Endothelial cell (in vitro differentiated cells): ENCODE results near the gene DGLUCY. TPM values are rescaled to one million over a fixed set of nuclear protein-coding genes. Genes with fewer than 3 reads are reported as not detected.

Experiments
- DNase-seq: peaks from one replicate; pipeline ENCODE4 v3.0.0; 2021; ENCODE audit warnings: low spot score
- H3K27ac Mint-ChIP-seq: one replicate; pipeline ENCODE4 v1.8.0; 2021; ENCODE audit warnings: mixed read lengths, inconsistent platforms; ENCODE audit not compliant: unreplicated experiment
- H3K27me3 Mint-ChIP-seq: one replicate; pipeline ENCODE4 v1.8.0; 2021; ENCODE audit warnings: mild to moderate bottlenecking, moderate library complexity, mixed read lengths, inconsistent platforms; ENCODE audit not compliant: unreplicated experiment
- H3K36me3 Mint-ChIP-seq: one replicate; pipeline ENCODE4 v1.8.0; 2021; ENCODE audit warnings: mild to moderate bottlenecking, low read depth, mixed read lengths, inconsistent platforms; ENCODE audit not compliant: unreplicated experiment
- H3K4me1 Mint-ChIP-seq: one replicate; pipeline ENCODE4 v1.8.0; 2021; ENCODE audit warnings: mild to moderate bottlenecking, mixed read lengths, inconsistent platforms; ENCODE audit not compliant: unreplicated experiment
- H3K4me3 Mint-ChIP-seq: one replicate; pipeline ENCODE4 v1.8.0; 2021; ENCODE audit warnings: mild to moderate bottlenecking, mixed read lengths, inconsistent platforms; ENCODE audit not compliant: unreplicated experiment
- H3K9me3 Mint-ChIP-seq: one replicate; pipeline ENCODE4 v1.8.0; 2021; ENCODE audit warnings: mixed read lengths, inconsistent platforms; ENCODE audit not compliant: unreplicated experiment
- CTCF ChIP-seq: fragments of 200-600 bp; sonication (generic); IDR thresholded peaks from one replicate; pipeline ENCODE4 v1.5.0; 2021; ENCODE audit warnings: antibody characterized with exemption; ENCODE audit not compliant: unreplicated experiment
- total RNA-seq: library from RNA; stranded (reverse); fragmentation: NEBNext Ultra II Directional; extraction: Animal tissue kit (Norgen Biotek cat#: 25700); gene quantifications from one replicate; pipeline ENCODE4 v1.2.1, GENCODE V29; 2021; ENCODE audit not compliant: unreplicated experiment

The DGLUCY gene
- total RNA-seq, 1 donor from 2014 or later, result 65.1 TPM

GRCh38 chr14:91215381-91215780 lies 101.5 kb downstream of the DGLUCY start:
- H3K27me3 Mint-ChIP-seq, result peaks cover 14% of the 10 kb centered on the region
- DNase-seq, result no peak
- no peak overlapping the region for H3K4me3 Mint-ChIP-seq
- H3K9me3 Mint-ChIP-seq, result no peaks in the 10 kb centered on the region
- peaks cover 23% of the 10 kb centered on the region for H3K4me1 Mint-ChIP-seq
- TF ChIP-seq CTCF, result no peak
- H3K27ac Mint-ChIP-seq, result no peak overlapping the region
- H3K36me3 Mint-ChIP-seq, result peaks cover 48% of the 10 kb centered on the region

- H3K27ac Mint-ChIP-seq, result peak overlapping the region; percentile 81
- H3K4me1 Mint-ChIP-seq, result peaks cover 37% of the 10 kb centered on the region
- no peak for TF ChIP-seq CTCF
- H3K9me3 Mint-ChIP-seq, result no peaks in the 10 kb centered on the region
- H3K4me3 Mint-ChIP-seq, result no peak overlapping the region
- no peak for DNase-seq
- peaks cover 21% of the 10 kb centered on the region for H3K27me3 Mint-ChIP-seq
- H3K36me3 Mint-ChIP-seq, result peaks cover 49% of the 10 kb centered on the region
These were observed 102.9 kb downstream of the DGLUCY start for GRCh38 chr14:91216731-91217226.

- Mint-ChIP-seq H3K4me1 (peaks cover 50% of the 10 kb centered on the region), H3K36me3 (peaks cover 53% of the 10 kb centered on the region), H3K27me3 (peaks cover 27% of the 10 kb centered on the region), H3K9me3 (no peaks in the 10 kb centered on the region), H3K4me3 (peak overlapping the region; percentile 74), H3K27ac (peak overlapping the region; percentile 97)
- peak; percentile 17 for DNase-seq
- TF ChIP-seq CTCF, result no peak
These were observed 104.1 kb downstream of the DGLUCY start for GRCh38 chr14:91218014-91218413.

GRCh38 chr14:91219517-91220389 lies 105.9 kb downstream of the DGLUCY start:
- Mint-ChIP-seq H3K36me3 (peaks cover 49% of the 10 kb centered on the region), H3K27ac (peak overlapping the region; percentile 74), H3K4me3 (no peak overlapping the region), H3K27me3 (peaks cover 24% of the 10 kb centered on the region), H3K9me3 (no peaks in the 10 kb centered on the region), H3K4me1 (peaks cover 57% of the 10 kb centered on the region)
- TF ChIP-seq CTCF, result no peak
- DNase-seq, result no peak

DNA sequence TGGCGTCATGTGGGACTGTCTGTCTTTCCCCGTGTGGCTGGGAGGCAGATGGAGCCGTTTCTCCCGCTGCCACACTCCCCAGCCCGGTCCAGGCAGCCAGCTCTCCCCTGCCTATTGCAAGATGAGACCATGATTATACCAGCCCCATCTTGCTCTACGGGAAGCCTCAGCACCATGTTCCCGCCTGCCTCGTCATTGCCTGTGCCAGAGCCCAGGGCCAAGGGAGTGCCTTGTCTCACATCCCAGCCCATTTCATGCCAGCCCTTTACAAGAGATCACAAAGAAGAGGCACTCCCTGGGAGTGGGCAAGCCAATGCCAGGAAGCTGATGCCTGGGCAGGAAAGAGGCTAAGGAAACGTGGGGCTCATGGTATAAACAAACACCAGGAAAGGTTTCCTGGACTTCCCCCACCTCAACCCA lies 106.7 kb downstream of the DGLUCY start:
- TF ChIP-seq CTCF, result no peak
- Mint-ChIP-seq H3K36me3 (peaks cover 48% of the 10 kb centered on the region), H3K9me3 (no peaks in the 10 kb centered on the region), H3K4me1 (peaks cover 62% of the 10 kb centered on the region), H3K27ac (peak overlapping the region; percentile 70), H3K27me3 (peaks cover 24% of the 10 kb centered on the region), H3K4me3 (no peak overlapping the region)
- DNase-seq, result peak; percentile 28
